Jurkat, Clone E6-1 (cell line): ENCODE measurements around the gene CLIP1. TPM values are rescaled to one million over a fixed set of nuclear protein-coding genes. Genes with fewer than 3 reads are reported as not detected.
"Not testable (repeated sequence)": the region's sequence is repeated elsewhere in the genome, so short reads cannot be mapped to it uniquely, and the experiment has no call there.

Source experiments
- DNase-seq: peaks from one replicate; pipeline ENCODE4 v3.0.0-alpha.2; 2011; ENCODE audit warnings: low read depth, low spot score
- H3K4me3 ChIP-seq: 2 replicates; pipeline ENCODE4 v1.5.1; 2011; ENCODE audit warnings: mild to moderate bottlenecking, low read length, control low read depth, moderate library complexity
- polyA plus RNA-seq: library from polyadenylated mRNA; unstranded; fragments of >200 nt; gene quantifications from one replicate; pipeline ENCODE4 v1.2.1, GENCODE V29; 2012; ENCODE audit warnings: missing spikeins; ENCODE audit not compliant: insufficient read length, insufficient read depth

Gene CLIP1
- 14.2 TPM for polyA plus RNA-seq

DNA sequence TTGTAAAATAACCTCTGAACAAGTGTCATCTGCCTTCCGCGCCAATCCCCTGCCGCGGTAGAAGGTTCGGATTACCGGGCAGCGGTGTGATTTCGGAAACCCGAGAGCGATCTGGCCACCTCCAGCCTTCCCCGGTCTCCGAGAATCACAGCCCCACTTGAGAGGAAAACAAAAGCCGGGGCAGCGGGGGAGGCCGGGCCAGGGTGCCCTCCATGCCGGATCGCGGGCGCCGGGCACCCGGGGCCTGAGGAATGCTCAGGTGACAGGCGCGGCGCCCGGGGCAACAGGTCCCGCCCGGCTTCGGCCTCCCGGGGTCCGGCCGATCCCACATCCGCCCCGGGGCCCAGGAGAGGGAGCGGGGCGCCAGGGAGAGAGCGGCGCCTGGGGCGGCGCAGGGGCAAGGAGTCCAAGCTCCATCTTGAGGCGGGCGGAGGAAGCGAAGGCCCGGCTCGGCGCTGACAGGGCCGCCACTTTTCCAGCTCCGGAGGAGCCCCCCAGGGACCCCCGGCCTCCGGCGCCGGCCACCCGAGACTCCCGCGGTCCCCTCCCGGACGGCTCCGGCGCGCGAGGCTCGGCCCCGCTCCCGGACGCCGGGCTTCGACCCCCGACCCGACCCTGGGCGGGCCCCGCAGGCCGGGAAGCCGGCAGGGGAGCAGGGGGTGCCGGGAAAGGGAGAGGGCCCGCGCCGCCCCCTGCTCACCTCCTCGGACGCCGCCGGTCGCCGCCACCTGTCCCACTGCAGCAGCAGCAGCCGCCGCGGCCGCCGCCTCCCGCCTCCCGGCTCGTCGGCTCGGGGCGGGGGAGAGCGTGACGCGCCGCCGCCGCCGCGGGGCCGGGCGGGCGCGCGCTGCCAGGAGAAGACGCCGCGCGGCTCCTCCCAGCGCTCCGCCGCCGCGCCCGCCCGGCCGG, at the start of gene CLIP1:
TSS of gene CLIP1 (minus strand) at position 849 of the 909 bp plus-strand sequence. CDS start 42,217 bp downstream, outside the sequence.
- no peak for DNase-seq
- H3K4me3 ChIP-seq, result peak within 1 kb of the TSS; percentile 85

DNA sequence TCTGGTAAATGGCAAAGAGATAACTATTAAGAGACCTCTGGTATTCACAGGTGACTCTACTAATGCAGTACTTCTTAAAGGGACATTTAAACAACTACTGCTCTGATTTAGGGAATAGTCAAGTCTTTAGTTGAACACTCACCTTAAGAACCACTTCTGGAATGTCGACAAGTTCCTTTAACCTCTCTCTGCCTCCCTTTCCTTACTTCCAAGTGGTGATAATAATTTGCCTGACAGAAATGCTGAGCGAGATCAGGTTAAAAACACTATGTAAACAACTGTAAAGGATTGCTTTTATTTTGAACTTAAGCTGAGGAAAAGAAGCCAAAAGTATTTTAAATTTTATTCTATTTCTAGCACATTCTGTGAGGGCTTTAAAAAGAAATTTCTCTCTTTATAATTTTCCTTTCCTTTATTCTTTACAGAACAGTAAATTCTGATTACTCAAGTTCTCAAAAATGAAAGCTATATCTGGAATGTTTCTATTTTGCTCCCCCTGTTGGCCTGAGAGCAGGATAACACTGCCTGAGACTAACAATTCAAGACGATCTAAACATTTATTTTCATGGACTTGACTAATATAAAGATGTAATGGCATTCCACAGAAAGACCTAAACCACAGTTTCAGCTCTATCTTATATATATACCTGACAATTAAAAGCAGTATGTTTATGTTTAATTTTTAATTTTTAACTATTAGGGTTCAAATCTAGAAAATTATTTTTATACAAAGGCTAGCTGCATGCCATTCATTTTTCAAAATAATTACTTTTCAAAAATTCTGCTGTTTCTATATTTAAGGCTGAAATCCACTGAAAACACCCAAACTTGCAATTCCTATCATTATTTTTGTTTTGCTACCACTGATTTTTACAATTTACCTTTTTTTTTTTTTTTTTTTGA, 49.1 kb upstream of the CLIP1 start:
- peak; percentile 55 for DNase-seq
- H3K4me3 ChIP-seq, result no peak overlapping the region

GRCh38 chr12:122470576-122470975, 48.1 kb upstream of the CLIP1 start:
- not testable (repeated sequence) for DNase-seq, H3K4me3 ChIP-seq

DNA sequence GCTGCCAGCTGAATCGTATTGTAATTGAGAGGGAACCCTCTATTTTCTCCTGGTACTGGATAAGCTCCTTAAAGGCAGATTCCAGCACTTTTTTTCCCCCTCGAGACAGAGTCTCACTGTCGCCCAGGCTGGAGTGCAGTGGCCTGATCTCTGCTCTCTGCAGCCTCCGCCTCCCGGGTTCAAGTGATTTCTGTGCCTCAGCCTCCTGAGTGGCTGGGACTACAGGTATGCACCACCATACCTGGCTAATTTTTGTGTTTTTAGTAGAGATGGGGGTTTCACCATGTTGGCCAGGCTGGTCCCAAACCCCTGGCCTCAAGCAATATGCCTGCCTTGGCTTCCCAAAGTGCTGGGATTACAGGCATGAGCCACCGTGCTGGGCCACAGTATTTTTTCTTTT, 47.4 kb upstream of the CLIP1 start:
- DNase-seq, H3K4me3 ChIP-seq: not testable (repeated sequence)

- no peak for DNase-seq
- H3K4me3 ChIP-seq, result no peak overlapping the region
These were observed 45.5 kb upstream of the CLIP1 start for GRCh38 chr12:122467983-122468382.

GRCh38 chr12:122464317-122465042, 42.0 kb upstream of the CLIP1 start:
- not testable (repeated sequence) for DNase-seq, H3K4me3 ChIP-seq

DNA sequence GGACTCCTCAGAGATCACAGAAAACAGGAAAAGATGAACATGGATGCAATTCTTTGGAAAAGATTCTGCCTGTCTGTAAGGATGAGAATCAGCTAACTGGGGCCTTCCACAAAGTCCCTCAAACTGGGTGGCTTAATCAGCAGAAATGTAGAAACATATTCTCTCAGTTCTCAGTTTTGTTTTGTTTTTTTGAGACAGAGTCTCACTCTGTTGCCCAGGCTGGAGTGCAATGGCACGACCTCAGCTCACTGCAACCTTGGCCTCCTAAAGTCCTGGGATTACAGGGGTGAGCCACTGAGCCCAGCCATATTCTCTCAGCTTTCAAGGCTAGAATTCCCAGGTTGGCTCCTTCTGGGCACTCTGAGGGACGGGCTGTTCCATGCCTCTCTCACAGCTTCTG, 38.2 kb upstream of the CLIP1 start:
- DNase-seq, result no peak
- no peak overlapping the region for H3K4me3 ChIP-seq

- no peak overlapping the region for H3K4me3 ChIP-seq
- no peak for DNase-seq
These were observed 37.6 kb upstream of the CLIP1 start for GRCh38 chr12:122460061-122460460.

DNA sequence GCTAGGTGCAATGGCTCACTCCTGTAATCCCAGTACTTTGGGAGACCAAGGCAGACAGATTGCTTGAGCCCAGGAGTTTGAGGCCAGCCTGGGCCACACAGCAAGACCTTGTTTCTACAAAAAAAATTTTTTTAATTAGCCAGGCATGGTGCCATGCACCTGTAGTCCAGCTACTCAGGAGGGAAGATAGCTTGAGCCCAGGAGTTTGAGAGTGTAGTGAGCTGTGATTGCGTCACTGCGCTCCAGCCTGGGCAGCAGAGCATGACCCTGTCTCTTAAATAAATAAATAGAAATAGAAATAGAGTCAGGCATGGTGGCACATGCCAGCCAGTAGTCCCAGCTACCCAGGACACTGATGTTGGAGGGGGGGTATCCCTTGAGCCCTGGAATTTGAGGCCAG, 36.7 kb upstream of the CLIP1 start:
- no peak for DNase-seq
- no peak overlapping the region for H3K4me3 ChIP-seq

- H3K4me3 ChIP-seq, result no peak overlapping the region
- no peak for DNase-seq
These were observed 35.9 kb upstream of the CLIP1 start for GRCh38 chr12:122458105-122459035.

DNA sequence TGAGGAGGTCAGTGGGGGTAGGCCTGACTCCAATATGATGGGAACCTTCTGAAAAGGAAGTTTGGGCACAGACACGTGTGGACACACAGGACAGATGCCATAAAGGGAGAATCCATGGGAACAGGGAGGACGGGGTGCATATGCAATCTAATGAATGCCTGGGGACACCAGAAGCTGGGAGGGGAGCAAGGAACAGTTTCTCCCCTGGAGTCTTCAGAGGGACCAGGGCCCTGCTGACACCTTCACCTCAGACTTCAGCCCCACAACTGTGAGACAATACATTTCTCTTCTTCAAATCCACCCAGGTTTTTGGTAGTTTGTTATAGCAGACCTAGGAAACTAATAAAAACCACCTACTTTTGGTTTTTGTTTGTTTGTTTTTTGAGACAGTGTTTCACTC, 35.2 kb upstream of the CLIP1 start:
- no peak overlapping the region for H3K4me3 ChIP-seq
- DNase-seq, result no peak

DNA sequence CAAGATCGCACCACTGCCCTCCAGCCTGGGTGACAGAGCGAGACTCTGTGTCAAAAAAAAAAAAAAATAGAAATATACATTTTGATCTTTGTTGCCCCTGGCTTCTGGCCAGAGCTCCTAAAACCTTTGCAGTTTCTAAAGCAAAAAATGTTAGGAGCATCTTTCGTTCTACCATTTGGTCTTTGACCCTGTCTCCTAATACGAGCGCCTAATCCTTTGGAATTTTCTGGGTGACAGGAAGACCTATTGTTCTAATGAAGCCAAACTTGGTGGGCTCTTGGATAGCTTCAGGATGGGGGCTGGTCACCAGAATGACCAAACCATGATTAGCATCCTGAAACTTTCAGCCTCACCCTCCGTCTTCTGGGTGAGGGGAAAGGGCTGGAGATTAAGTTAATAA, 32.3 kb upstream of the CLIP1 start:
- H3K4me3 ChIP-seq, result no peak overlapping the region
- DNase-seq, result no peak

- DNase-seq, result no peak
- no peak overlapping the region for H3K4me3 ChIP-seq
These were observed 31.8 kb upstream of the CLIP1 start for GRCh38 chr12:122454250-122454721.

DNA sequence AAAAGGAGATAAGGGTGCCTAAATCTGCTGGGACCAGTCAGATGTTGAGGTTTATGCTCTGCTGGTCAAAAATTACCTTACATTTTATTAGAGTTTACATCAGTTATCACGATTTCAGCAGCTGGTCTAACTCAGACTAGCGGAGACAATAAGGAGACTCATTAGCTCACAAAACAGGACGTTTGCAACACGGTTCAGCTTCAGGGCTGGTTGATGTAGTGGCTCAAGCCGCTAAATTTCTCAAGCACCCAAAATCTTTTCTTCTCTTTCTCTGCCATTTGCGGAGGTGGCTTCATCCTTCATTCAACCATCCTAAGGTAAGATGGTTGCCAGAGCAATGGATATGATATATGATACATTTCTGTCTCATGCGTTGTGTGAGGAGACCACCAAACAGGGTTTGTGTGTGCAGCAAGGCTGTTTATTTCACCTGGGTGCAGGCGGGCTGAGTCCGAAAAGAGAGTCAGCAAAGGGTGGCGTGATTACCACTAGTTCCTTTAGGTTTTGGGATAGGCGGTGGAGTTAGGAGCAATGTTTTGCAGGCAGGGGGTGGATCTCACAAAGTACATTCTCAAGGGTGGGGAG, 30.3 kb upstream of the CLIP1 start:
- DNase-seq, result no peak
- H3K4me3 ChIP-seq, result peak overlapping the region; percentile 7; the same call in 1 of the 2 replicates

DNA sequence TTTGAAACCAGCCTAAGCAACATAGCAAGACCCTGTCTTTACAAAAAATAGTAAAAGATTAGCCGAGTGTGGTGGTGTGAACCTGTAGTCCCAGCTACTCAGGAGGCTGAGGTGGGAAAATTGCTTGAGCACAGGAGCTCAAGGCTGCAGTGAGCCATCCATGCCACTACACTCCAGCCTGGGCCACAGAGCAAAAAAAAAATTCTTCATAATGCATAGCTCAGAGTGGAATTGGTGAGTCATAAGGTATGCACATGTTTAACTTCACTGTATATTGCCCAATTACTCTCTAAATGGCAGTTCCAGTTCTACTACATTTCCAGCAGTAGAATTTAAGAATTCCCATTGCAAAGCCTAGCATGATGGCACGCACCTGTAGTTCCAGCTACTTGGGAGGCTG, 26.8 kb upstream of the CLIP1 start:
- H3K4me3 ChIP-seq, result no peak overlapping the region
- DNase-seq, result no peak

- not testable (repeated sequence) for H3K4me3 ChIP-seq, DNase-seq
These were observed 25.4 kb upstream of the CLIP1 start for GRCh38 chr12:122447825-122448224.

DNA sequence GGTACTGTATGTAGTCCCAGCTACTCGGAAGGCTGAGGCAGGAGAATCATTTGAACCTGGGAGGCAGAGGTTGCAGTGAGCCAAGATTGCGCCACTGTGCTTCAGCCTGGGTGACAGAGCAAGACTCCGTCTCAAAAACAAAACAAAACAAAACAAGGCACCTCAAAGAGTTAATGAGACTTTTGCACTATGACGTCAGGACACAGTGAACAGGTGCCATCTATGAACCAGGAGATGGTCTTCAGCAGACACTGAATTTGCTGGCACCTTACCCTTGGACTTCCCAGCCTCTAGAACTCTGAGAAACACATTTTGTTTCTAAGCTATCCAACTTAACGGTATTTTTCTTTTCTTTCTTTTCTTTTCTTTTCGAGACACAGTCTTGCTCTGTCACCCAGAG, 23.9 kb upstream of the CLIP1 start:
- not testable (repeated sequence) for DNase-seq, H3K4me3 ChIP-seq

GRCh38 chr12:122444071-122444470, 21.6 kb upstream of the CLIP1 start:
- DNase-seq, H3K4me3 ChIP-seq: not testable (repeated sequence)
